Lung (tissue), 12 donors: ENCODE results near the gene MSH2. TPM values are rescaled to one million over a fixed set of nuclear protein-coding genes. Genes with fewer than 3 reads are reported as not detected.

Experiments
- ATAC-seq: fragments of 200-7000 bp; cut with Tn5 transposase; one replicate; pipeline ENCODE4 v1.9.1; 2020; ENCODE audit warnings: moderate number of reproducible peaks; ENCODE audit not compliant: insufficient read depth, low FRiP score
- DNase-seq, 3 donors: peaks; one replicate each; pipeline ENCODE4 v3.0.0-alpha.2; 2013 to 2017
- H3K27ac ChIP-seq, 2 donors: one replicate each; pipeline ENCODE4 v1.5.1; 2013; ENCODE audit warnings: mild to moderate bottlenecking in 2 of 2, moderate library complexity in 2 of 2, control low read depth in 1 of 2, inconsistent platforms in 1 of 2, low read depth in 1 of 2, low read length in 1 of 2
- H3K27me3 ChIP-seq, 3 donors: one replicate each; pipeline ENCODE4 v1.5.1; 2013; ENCODE audit warnings: low read length in 2 of 3; ENCODE audit not compliant: control insufficient read depth in 3 of 3, insufficient read depth in 3 of 3
- H3K36me3 ChIP-seq, 4 donors: one replicate each; pipeline ENCODE4 v1.5.1; 2013; ENCODE audit warnings: low read length in 4 of 4, mild to moderate bottlenecking in 1 of 4, moderate library complexity in 1 of 4; ENCODE audit not compliant: control insufficient read depth in 4 of 4, insufficient read depth in 4 of 4
- H3K4me1 ChIP-seq, 5 donors: one replicate each; pipeline ENCODE4 v1.5.1; 2013; ENCODE audit warnings: low read length in 5 of 5, mild to moderate bottlenecking in 2 of 5, moderate library complexity in 1 of 5; ENCODE audit not compliant: control insufficient read depth in 5 of 5, insufficient read depth in 5 of 5
- H3K4me3 ChIP-seq: one replicate; pipeline ENCODE4 v1.5.1; 2013; ENCODE audit warnings: mild to moderate bottlenecking, control low read depth, moderate library complexity
- H3K9ac ChIP-seq, 2 donors: one replicate each; pipeline ENCODE4 v1.5.1; 2013; ENCODE audit warnings: low read length in 2 of 2, control low read depth in 1 of 2; ENCODE audit not compliant: insufficient read depth in 1 of 2
- H3K9me3 ChIP-seq, 4 donors: one replicate each; pipeline ENCODE4 v1.5.1; 2013; ENCODE audit warnings: low read length in 3 of 4, mild to moderate bottlenecking in 1 of 4, moderate library complexity in 1 of 4; ENCODE audit not compliant: control insufficient read depth in 4 of 4, insufficient read depth in 3 of 4
- WGBS, 2 donors: extraction: QIAGEN DNeasy Blood & Tissue Kit; methylation state at CpG; one replicate each; pipeline ENCODE4 v1.1.7; 2013; 5-methylcytosine and 5-hydroxymethylcytosine counted together
- polyA plus RNA-seq, 2 donors: library from polyadenylated mRNA; stranded (reverse); fragments of 200-250 nt; gene quantifications; one replicate each; pipeline ENCODE4 v1.2.1, GENCODE V29; 2013
- total RNA-seq, 2 donors: library from RNA; depleted of rRNA in 1 of 2; stranded (reverse); fragments of >200 nt in 1 of 2; gene quantifications; one replicate each; pipeline ENCODE4 v1.2.1, GENCODE V29; 2014 to 2021
- TF ChIP-seq, protein P1 (sequence below): IDR thresholded peaks from 2 replicates; pipeline ENCODE4 v1.5.1; 2012; ENCODE audit warnings: mild to moderate bottlenecking; ENCODE audit errors: control extremely low read depth, extremely low read depth
- donor health status: control.
- donor health status: control.
- donor health status: Bipolar disorder and iron deficiency.
- donor health status: healthy.
- donor health status: DM: yes; HTN: yes; CAD: no.

The MSH2 gene
- total and polyA plus RNA-seq, 4 donors: 6.4 to 44.9 (median 10.5) TPM

DNA sequence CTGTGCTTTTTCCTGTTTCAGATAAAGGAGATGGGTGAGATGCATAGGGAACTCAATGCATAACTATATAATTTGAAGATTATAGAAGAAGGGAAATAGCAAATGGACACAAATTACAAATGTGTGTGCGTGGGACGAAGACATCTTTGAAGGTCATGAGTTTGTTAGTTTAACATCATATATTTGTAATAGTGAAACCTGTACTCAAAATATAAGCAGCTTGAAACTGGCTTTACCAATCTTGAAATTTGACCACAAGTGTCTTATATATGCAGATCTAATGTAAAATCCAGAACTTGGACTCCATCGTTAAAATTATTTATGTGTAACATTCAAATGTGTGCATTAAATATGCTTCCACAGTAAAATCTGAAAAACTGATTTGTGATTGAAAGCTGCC, 16.4 kb upstream of the MSH2 start:
- no peak overlapping the region for H3K4me3 ChIP-seq
- TF ChIP-seq, protein P1, sequence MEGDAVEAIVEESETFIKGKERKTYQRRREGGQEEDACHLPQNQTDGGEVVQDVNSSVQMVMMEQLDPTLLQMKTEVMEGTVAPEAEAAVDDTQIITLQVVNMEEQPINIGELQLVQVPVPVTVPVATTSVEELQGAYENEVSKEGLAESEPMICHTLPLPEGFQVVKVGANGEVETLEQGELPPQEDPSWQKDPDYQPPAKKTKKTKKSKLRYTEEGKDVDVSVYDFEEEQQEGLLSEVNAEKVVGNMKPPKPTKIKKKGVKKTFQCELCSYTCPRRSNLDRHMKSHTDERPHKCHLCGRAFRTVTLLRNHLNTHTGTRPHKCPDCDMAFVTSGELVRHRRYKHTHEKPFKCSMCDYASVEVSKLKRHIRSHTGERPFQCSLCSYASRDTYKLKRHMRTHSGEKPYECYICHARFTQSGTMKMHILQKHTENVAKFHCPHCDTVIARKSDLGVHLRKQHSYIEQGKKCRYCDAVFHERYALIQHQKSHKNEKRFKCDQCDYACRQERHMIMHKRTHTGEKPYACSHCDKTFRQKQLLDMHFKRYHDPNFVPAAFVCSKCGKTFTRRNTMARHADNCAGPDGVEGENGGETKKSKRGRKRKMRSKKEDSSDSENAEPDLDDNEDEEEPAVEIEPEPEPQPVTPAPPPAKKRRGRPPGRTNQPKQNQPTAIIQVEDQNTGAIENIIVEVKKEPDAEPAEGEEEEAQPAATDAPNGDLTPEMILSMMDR: no peak
- H3K36me3 ChIP-seq: no peaks in the 10 kb centered on the region
- H3K27ac ChIP-seq: no peak overlapping the region
- ATAC-seq (no peak), DNase-seq (no peak)
- no peaks in the 10 kb centered on the region for H3K4me1 ChIP-seq
- 91 to 93% methylated on average over 3 of the region's 3 CpGs for WGBS, 2 donors
- no peaks in the 10 kb centered on the region for H3K9me3 ChIP-seq
- no peak overlapping the region for H3K9ac ChIP-seq
- no peaks in the 10 kb centered on the region for H3K27me3 ChIP-seq

DNA sequence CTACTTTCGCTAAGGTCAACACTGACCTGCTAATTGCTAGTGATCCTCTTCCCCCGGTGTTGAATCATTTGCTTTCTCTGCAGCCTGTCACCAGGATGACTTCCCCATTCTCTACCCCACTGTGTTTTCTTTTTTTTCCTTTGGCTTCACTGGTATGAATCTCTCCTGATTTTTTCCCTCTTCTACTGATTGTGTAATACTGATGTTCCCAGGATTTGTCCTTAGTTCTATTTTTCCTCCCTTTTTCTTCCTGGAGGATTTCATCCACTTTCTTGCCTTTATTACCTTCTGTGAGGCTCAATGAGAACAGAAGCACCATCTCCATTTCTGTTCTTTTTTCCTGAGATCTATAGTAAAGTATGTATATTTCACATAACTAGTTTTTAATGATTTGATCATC, 14.1 kb upstream of the MSH2 start:
- DNase-seq (no peak), ATAC-seq (no peak)
- TF ChIP-seq, protein P1: no peak
- H3K4me1 ChIP-seq: peaks cover 0 to 1% (median 0%) of the 10 kb centered on the region in 5 donors
- H3K27me3 ChIP-seq: no peaks in the 10 kb centered on the region
- WGBS, 2 donors: 62 to 64% methylated on average over 2 of the region's 2 CpGs
- H3K9ac ChIP-seq: no peak overlapping the region
- H3K9me3 ChIP-seq: no peaks in the 10 kb centered on the region
- no peak overlapping the region for H3K4me3 ChIP-seq
- H3K27ac ChIP-seq: no peak overlapping the region
- no peaks in the 10 kb centered on the region for H3K36me3 ChIP-seq

DNA sequence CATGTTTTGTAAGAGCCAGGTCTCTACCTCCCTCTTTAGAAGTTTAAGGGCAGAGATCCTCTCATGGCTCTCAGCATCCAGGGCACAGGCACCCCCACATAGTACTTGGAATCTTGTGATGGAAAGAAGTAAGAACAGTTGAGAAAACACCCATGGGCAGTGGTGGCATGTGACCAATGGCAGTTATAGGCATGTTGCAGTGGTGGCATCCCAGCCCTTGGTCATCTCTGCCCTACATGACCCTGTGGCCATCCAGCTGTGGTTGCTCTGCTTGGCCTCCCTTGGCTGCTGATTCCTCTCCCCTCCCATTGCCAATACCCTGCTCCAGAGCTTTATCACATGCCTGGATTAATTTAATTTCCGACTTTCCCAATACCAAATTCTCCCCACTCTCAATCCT, 13.3 kb upstream of the MSH2 start:
- H3K4me1 ChIP-seq: peaks cover 0 to 1% (median 0%) of the 10 kb centered on the region in 5 donors
- H3K27me3 ChIP-seq: no peaks in the 10 kb centered on the region
- no peaks in the 10 kb centered on the region for H3K36me3 ChIP-seq
- H3K4me3 ChIP-seq: no peak overlapping the region
- no peak overlapping the region for H3K27ac ChIP-seq
- H3K9ac ChIP-seq: no peak overlapping the region
- TF ChIP-seq, protein P1: no peak
- DNase-seq (no peak), ATAC-seq (no peak)
- no peaks in the 10 kb centered on the region for H3K9me3 ChIP-seq
- 93% methylated on average over 1 of the region's 1 CpG for WGBS, 2 donors
